K562 (cell line): ENCODE data around the gene TBC1D32. TPM values are rescaled to one million over a fixed set of nuclear protein-coding genes. Genes with fewer than 3 reads are reported as not detected.

ENCODE experiments used
- ATAC-seq: fragments of 200-7000 bp; cut with Tn5 transposase; 3 replicates; pipeline ENCODE4 v1.9.1; 2020; ENCODE audit warnings: moderate library complexity
- BruUV-seq: library from RNA; stranded (reverse); fragments of 400-500 nt; replicated peaks from 2 replicates; lab custom pipeline; 2021; lab: Mats Ljungman, UMichigan
- CTCF ChIA-PET: fragments of 300-600 bp; formaldehyde crosslinking; extraction: SDS; loops from one replicate; lab custom pipeline; 2021; ENCODE audit warnings: low intra/inter-chr PET ratio; lab: Yijun Ruan, JAX
- POLR2A ChIA-PET: fragments of 300-600, 350-650 bp; sonication (Branson Sonifier 250); formaldehyde crosslinking; extraction: SDS; loops from one replicate; lab custom pipeline; 2021; ENCODE audit warnings: antibody characterized with exemption, inconsistent platforms; lab: Yijun Ruan, JAX
- DNase-seq, 4 experiments: peaks; one replicate each; pipeline versions ENCODE4 v3.0.0 to v3.0.0-alpha.2; 2011 to 2018; ENCODE audit warnings: low spot score in 3 of 4, mixed read lengths in 3 of 4; ENCODE audit errors: extremely low read depth in 1 of 4
- FAIRE-seq: peaks from 2 replicates; lab custom pipeline; 2011; peaks lifted over from hg19 to GRCh38; lab: Jason Lieb, UNC
- H2AFZ ChIP-seq: 2 replicates; pipeline ENCODE4 v1.6.0; 2011; ENCODE audit warnings: low read depth, low read length, control low read depth, inconsistent platforms
- H3K27ac ChIP-seq: fragments of 200-600 bp; 3 replicates; pipeline ENCODE4 v1.8.0; 2011; ENCODE audit warnings: low read depth, mild to moderate bottlenecking, control low read depth, inconsistent platforms, low read length, moderate library complexity, mixed read lengths; ENCODE audit errors: extremely low read depth
- H3K27me3 ChIP-seq, 2 experiments: fragments of 300-600 bp in 1 of 2; 2 replicates in 1 of 2; 3 replicates in 1 of 2; pipeline versions ENCODE4 v1.6.0 to v1.8.0; 2011; ENCODE audit warnings: inconsistent platforms in 2 of 2, low read length in 2 of 2, mild to moderate bottlenecking in 1 of 2, mixed read lengths in 1 of 2, moderate library complexity in 1 of 2; ENCODE audit not compliant: control insufficient read depth in 2 of 2, insufficient read depth in 2 of 2
- H3K36me3 ChIP-seq: fragments of 300-600 bp; 3 replicates; pipeline ENCODE4 v1.8.0; 2011; ENCODE audit warnings: mild to moderate bottlenecking, low read length, inconsistent platforms; ENCODE audit not compliant: control insufficient read depth, insufficient read depth
- H3K4me1 ChIP-seq, 2 experiments: fragments of 200-600 bp in 1 of 2; replicated peaks in 1 of 2; 2 replicates in 1 of 2; 3 replicates in 1 of 2; pipeline versions ENCODE4 v1.5.1 to v1.8.0; 2011; ENCODE audit warnings: inconsistent platforms in 2 of 2, low read length in 2 of 2, mild to moderate bottlenecking in 1 of 2, mixed read lengths in 1 of 2, moderate library complexity in 1 of 2; ENCODE audit not compliant: control insufficient read depth in 2 of 2, insufficient read depth in 2 of 2
- H3K4me2 ChIP-seq: 2 replicates; pipeline ENCODE4 v1.6.1; 2011; ENCODE audit warnings: low read length, control low read depth, inconsistent platforms, mixed read lengths; ENCODE audit not compliant: insufficient read depth
- H3K4me3 ChIP-seq: fragments of 200-600 bp; sonication (generic), shearing (Covaris generic); 2 replicates; pipeline ENCODE4 v1.5.1; 2016; ENCODE audit warnings: control low read depth, inconsistent platforms
- H3K79me2 ChIP-seq: fragments of 200-600 bp; 3 replicates; pipeline ENCODE4 v1.8.0; 2011; ENCODE audit warnings: low read length, inconsistent platforms; ENCODE audit not compliant: control insufficient read depth, insufficient read depth
- H3K9ac ChIP-seq, 2 experiments: 2 replicates each; pipeline versions ENCODE4 v1.6.0 to v1.6.1; 2011; ENCODE audit warnings: low read depth in 2 of 2, low read length in 2 of 2, control low read depth in 1 of 2, inconsistent platforms in 1 of 2, mild to moderate bottlenecking in 1 of 2, mixed read lengths in 1 of 2; ENCODE audit not compliant: insufficient read depth in 1 of 2
- H3K9me1 ChIP-seq: one replicate; pipeline ENCODE4 v1.6.0; 2011; ENCODE audit warnings: inconsistent platforms, mild to moderate bottlenecking, low read length, moderate library complexity; ENCODE audit not compliant: control insufficient read depth, insufficient read depth
- H3K9me3 ChIP-seq: replicated peaks from 2 replicates; pipeline ENCODE4 v1.5.1; 2011; ENCODE audit warnings: low read depth, low read length, inconsistent platforms; ENCODE audit not compliant: control insufficient read depth, insufficient read depth
- H4K20me1 ChIP-seq: replicated peaks from 2 replicates; pipeline ENCODE4 v1.6.1; 2011; ENCODE audit warnings: low read length, inconsistent platforms, mixed read lengths; ENCODE audit not compliant: control insufficient read depth, insufficient read depth
- BCL6 ChIP-seq: fragments of 250-450 bp; sonication (Bioruptor Pico); IDR thresholded peaks from 2 replicates; pipeline ENCODE4 v1.4.0; 2020
- ELF1 ChIP-seq: fragments of 200-800 bp; sonication (Bioruptor generic); IDR thresholded peaks from 2 replicates; pipeline ENCODE4 v1.6.1; 2016; ENCODE audit warnings: missing genetic modification characterization, missing compliant biosample characterization
- KAT7 ChIP-seq: sonication (generic); formaldehyde crosslinking; IDR thresholded peaks from 2 replicates; pipeline ENCODE4 v1.8.0; 2022; ENCODE audit warnings: missing genetic modification reagents, mild to moderate bottlenecking, borderline replicate concordance
- MTA2 ChIP-seq: fragments of 450-650 bp; IDR thresholded peaks from 2 replicates; pipeline ENCODE4 v1.6.1; 2016; ENCODE audit warnings: low read depth
- POU5F1 ChIP-seq: fragments of 150-350 bp; IDR thresholded peaks from 2 replicates; pipeline ENCODE4 v1.6.1; 2014; ENCODE audit warnings: borderline replicate concordance, low read length, low read depth, mild to moderate bottlenecking; ENCODE audit not compliant: partially characterized antibody
- RCOR1 ChIP-seq, 2 experiments: IDR thresholded peaks; 2 replicates each; pipeline ENCODE4 v1.6.1; 2012; ENCODE audit warnings: low read depth in 2 of 2, low read length in 2 of 2, borderline replicate concordance in 1 of 2, improper control_type of control experiment in 1 of 2
- SIN3B ChIP-seq: fragments of 450-650 bp; IDR thresholded peaks from 2 replicates; pipeline ENCODE4 v1.6.1; 2017; ENCODE audit warnings: low read depth, mild to moderate bottlenecking, moderate library complexity
- SMAD3 ChIP-seq: fragments of 450-650 bp; formaldehyde crosslinking; conservative IDR thresholded peaks from 2 replicates; pipeline ENCODE4 v1.4.0; 2020; ENCODE audit warnings: mild to moderate bottlenecking
- SMAD4 ChIP-seq: fragments of 250-450 bp; sonication (Bioruptor Pico); conservative IDR thresholded peaks from 2 replicates; pipeline ENCODE4 v1.8.0; 2021; ENCODE audit warnings: inconsistent platforms, mild to moderate bottlenecking, moderate library complexity
- ZBTB7A ChIP-seq: IDR thresholded peaks from 2 replicates; pipeline ENCODE4 v1.6.1; 2011; ENCODE audit warnings: low read depth, mild to moderate bottlenecking, low read length, moderate library complexity, borderline replicate concordance; ENCODE audit not compliant: control insufficient read depth
- WGBS: fragments of 100-300 bp; shearing (Covaris generic); methylation state at CpG from one replicate; pipeline ENCODE4 v1.1.6; 2016; ENCODE audit warnings: low coverage, mixed read lengths; ENCODE audit not compliant: insufficient coverage; ENCODE audit errors: missing lambda C conversion rate; 5-methylcytosine and 5-hydroxymethylcytosine counted together
- in situ Hi-C: fragments of 300-500 bp; cut with MboI; formaldehyde crosslinking; loops from 4 replicates; pipeline ENCODE4 v1.15.0; 2018; ENCODE audit warnings: inconsistent platforms, mixed read lengths
- intact Hi-C: fragments of 100-400 bp; cut with micrococcal nuclease; formaldehyde crosslinking; loops from 2 replicates; pipeline ENCODE4 v1.14.2; 2022
- polyA plus RNA-seq, 8 experiments: library from polyadenylated mRNA; depleted of rRNA in 4 of 8; stranded (reverse) in 5 of 8; unstranded in 3 of 8; fragments of >200 nt; fragmentation: Nextera tagmentation in 2 of 8; fragmentation: Illumina TruSeq in 1 of 8; extraction: Ambion mirVana in 2 of 8; extraction: Trizol in 1 of 8; gene quantifications; 2 replicates each; pipeline versions ENCODE4 v1.2.1 to v1.2.3, GENCODE V29; 2011 to 2014; ENCODE audit warnings: inconsistent platforms in 1 of 8, missing spikeins in 1 of 8
- total RNA-seq, 7 experiments: library from RNA; depleted of rRNA in 6 of 7; stranded (reverse); fragments of >200 nt in 6 of 7; fragmentation: Illumina TruSeq in 2 of 7; extraction: Trizol in 2 of 7; gene quantifications; 2 replicates each; pipeline versions ENCODE4 v1.2.1 to v1.2.3, GENCODE V29; 2011 to 2021; ENCODE audit warnings: low replicate concordance in 1 of 7
- TF ChIP-seq, protein P1 (sequence below): fragments of 200-800 bp; sonication (Bioruptor generic); IDR thresholded peaks from 2 replicates; pipeline ENCODE4 v1.6.1; 2017; ENCODE audit warnings: missing genetic modification characterization, missing compliant biosample characterization
- TF ChIP-seq, protein P2 (sequence below): fragments of 250-450 bp; sonication (Bioruptor Pico); IDR thresholded peaks from 2 replicates; pipeline ENCODE4 v1.5.0; 2021; ENCODE audit warnings: mild to moderate bottlenecking, moderate library complexity

Gene TBC1D32
- total and polyA plus RNA-seq, 9 of the 15 experiments (the other 6 are each of a cell fraction or from before 2014, with no cell fraction given): 2.5 to 9.6 (median 3.9) TPM

DNA sequence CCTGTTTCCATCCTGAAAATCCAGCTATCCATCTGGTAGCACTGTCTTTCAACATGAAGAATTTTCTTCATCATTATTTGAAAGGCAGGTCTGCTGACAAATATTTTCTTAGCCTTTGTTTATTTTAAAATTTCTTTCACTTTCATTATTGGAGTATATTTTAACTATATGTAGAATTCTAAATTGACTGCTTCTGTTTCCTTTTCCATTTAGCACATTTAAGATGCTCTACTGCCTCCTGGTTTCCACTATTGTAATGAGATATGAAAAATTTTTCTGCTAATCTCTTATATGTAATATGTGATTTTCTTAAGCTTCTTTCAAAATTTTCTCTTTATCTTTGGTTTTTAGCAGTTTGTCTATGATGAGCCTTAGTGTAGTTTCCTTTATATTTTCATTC is 97.3 kb downstream of the TBC1D32 start:
- TF ChIP-seq ZBTB7A: no peak
- in situ Hi-C loops: no loop called here
- Histone ChIP-seq H3K27me3 (no peaks in the 10 kb centered on the region), H3K4me1 (no peaks in the 10 kb centered on the region), H3K4me3 (no peak overlapping the region), H2AFZ (no peak overlapping the region), H3K9me1 (no peaks in the 10 kb centered on the region), H3K79me2 (no peaks in the 10 kb centered on the region), H3K4me2 (no peak overlapping the region), H3K9ac (no peak overlapping the region), H3K27ac (no peak overlapping the region), H4K20me1 (no peaks in the 10 kb centered on the region), H3K9me3 (no peaks in the 10 kb centered on the region), H3K36me3 (no peaks in the 10 kb centered on the region)
- POLR2A ChIA-PET: no interaction called here
- FAIRE-seq (no peak), DNase-seq (no peak), ATAC-seq (no peak)
- CTCF ChIA-PET: no interaction called here
- BruUV-seq: no TSS peak
- intact Hi-C loops: no loop called here

DNA sequence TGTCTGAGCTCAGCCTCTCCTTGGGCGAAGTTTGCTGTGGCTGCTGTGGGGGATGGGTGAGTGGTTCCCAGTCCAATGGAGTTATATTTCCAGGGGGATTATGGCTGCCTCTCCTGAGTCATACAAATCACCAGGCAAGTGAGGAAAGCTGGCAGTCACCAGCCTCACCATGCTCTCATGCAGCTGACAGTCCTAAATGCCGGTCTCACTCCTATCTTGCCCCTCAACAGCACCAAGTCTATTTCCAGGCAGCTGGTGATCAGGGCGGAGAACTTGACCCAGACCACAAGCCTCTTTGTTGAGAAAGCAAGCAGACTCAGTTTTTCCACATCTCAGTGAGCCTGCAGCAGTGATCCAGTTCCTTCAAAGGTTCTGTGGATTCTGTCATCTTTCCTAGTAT is 98.9 kb downstream of the TBC1D32 start:
- no peak for FAIRE-seq
- no peak overlapping the region for H3K27ac ChIP-seq
- no peak overlapping the region for H3K4me3 ChIP-seq
- H2AFZ ChIP-seq: no peak overlapping the region
- H3K9me1 ChIP-seq: no peaks in the 10 kb centered on the region
- no peaks in the 10 kb centered on the region for H3K36me3 ChIP-seq
- H3K9me3 ChIP-seq: no peaks in the 10 kb centered on the region
- CTCF ChIA-PET: no interaction called here
- BruUV-seq: no TSS peak
- no peak overlapping the region for H3K9ac ChIP-seq
- in situ Hi-C loops (no loop called here), intact Hi-C loops (no loop called here)
- no peak overlapping the region for H3K4me2 ChIP-seq
- no peak for DNase-seq
- no peaks in the 10 kb centered on the region for H3K4me1 ChIP-seq
- H4K20me1 ChIP-seq: no peaks in the 10 kb centered on the region
- POLR2A ChIA-PET: no interaction called here
- H3K27me3 ChIP-seq: no peaks in the 10 kb centered on the region
- WGBS: 69% methylated on average over 3 of the region's 3 CpGs
- no peak for ATAC-seq
- no peaks in the 10 kb centered on the region for H3K79me2 ChIP-seq
- TF ChIP-seq POU5F1 (no peak), SMAD4 (no peak), ELF1 (tag) (no peak), KAT7 (CRISPR knock-in tag) (no peak), RCOR1 (IDR thresholded peaks at IDR 0.05; ENCODE audit: borderline replicate concordance in 1 of 2, low read depth in 2 of 2, low read length in 2 of 2) (no peak), MTA2 (no peak), BCL6 (CRISPR knock-in tag) (no peak), SMAD3 (CRISPR knock-in tag) (no peak), SIN3B (no peak)
- TF ChIP-seq, protein P1, sequence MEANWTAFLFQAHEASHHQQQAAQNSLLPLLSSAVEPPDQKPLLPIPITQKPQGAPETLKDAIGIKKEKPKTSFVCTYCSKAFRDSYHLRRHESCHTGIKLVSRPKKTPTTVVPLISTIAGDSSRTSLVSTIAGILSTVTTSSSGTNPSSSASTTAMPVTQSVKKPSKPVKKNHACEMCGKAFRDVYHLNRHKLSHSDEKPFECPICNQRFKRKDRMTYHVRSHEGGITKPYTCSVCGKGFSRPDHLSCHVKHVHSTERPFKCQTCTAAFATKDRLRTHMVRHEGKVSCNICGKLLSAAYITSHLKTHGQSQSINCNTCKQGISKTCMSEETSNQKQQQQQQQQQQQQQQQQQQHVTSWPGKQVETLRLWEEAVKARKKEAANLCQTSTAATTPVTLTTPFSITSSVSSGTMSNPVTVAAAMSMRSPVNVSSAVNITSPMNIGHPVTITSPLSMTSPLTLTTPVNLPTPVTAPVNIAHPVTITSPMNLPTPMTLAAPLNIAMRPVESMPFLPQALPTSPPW (CRISPR knock-in tag): no peak
- TF ChIP-seq, protein P2, sequence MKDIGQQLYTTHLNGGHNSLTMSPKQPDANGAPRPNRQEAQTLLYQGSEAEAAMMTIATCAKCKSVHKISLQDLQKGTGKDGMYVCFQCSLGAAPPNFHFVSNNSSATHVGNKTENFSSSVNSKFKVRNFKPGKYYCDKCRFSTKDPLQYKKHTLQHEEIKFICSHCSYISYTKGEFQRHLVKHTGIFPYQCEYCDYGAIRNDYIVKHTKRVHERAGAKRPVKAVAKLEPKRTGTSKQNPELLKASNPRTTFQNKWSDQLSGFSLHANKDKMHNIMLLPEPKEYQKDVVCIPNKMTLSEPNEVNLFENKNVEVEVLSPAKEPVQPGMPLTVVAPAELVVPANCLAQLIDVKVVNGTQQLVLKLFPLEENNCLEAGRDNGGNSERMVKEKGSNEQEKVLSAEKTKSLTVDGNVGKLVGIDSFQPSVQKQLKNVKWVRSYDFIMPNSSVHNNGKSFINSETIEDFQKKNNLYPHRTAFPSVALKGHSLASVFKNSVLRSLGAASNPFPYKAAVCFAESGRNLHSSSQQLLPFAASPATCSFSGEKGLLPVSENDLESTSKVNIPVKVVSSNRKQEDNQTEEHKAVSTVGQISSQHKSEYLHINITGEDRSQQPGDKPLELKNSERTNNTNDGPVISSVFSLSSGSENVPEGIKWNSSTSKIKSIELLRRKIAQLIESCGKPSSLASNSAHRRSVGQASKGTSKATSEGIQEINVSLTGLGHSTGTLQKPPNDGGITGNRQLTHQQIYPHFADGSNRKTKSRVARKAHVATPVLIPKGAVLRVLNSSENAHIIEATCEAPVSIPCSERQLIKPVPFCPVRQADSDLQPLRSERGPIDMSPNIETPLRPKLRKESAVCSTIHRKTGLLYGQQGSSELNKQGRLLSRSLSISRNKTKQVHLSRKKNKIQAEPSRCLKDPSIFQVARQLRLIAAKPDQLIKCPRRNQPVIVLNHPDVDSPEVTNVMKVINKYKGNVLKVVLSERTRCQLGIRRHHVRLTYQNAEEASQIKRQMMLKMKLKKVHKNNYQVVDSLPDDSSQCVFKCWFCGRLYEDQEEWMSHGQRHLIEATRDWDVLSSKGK (CRISPR knock-in tag): no peak
